AG20443 (cell line): ENCODE measurements around the gene NAP1L1.
A peak's percentile ranks its signal among the peaks of the same experiment; 100 is the strongest.

Experiments used
- DNase-seq: peaks from one replicate; pipeline ENCODE4 v3.0.0; 2012; ENCODE audit warnings: low spot score, mixed read lengths

NAP1L1 gene

DNA sequence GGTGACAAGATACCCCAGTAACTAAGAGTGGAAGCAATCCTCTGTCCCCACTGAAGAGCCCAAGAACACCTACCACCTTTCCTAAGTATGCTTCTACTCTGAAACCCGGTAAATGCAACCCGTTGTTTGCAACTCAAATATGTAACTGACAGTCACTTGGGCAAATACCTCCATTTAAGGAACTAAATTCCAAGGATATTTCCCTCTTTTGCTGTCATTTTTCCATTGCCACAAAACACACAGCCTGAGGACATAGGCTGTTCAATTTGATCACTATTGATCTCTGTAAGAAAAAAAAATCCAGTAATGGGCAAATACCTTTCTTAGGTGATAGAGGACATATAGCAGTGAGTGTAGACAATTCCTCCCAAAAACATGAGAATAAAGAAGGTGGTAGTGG lies 46.3 kb downstream of the NAP1L1 start:
- DNase-seq, result no peak

DNA sequence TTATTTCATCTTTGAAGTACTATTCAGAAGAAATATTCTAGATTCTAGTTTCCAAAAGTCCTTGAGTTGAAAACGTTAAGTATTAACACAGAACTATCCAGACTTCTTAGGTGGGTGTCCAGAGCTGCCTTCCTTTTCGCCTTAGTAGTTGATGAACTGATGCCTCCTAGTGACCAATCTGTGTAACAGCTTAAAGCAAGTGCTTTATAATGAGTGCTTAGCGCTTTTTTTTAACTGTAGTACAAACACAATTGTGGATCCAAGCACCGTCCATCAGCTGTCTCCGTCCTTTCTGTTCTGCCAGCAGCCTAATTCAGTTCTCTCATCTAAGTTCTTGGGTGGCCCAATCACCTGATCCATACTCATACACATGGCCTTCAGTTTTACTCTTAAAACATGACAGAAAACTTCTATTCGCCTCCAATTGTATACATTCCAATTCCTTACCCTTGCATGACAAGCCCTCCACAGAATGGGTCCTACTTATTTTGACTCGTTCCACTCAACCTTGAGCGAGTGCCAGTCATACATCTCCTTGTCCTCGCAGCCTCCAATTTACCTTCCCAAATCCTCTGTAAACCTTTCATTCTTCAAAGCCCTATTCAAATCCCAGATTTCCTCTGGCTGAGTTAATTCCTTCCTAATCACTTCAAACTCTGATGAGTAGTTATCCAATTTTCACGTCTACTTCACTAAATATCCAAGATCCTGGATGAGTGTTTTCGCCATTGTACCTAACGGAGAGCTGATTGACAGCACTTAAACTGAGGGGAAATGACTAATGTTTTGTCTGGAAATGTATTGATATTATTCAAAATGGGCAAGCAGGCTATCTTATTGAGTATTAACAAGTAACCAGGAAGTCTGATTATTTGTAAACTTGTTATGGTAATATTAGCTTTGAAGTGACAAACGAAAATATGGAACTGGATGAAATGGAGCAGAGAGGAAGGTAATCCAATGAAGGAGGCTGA lies 47.1 kb downstream of the NAP1L1 start:
- DNase-seq, result peak; percentile 64

- DNase-seq, result no peak
Observed at GRCh38 chr12:76035045-76035444, 49.4 kb downstream of the NAP1L1 start.

DNA sequence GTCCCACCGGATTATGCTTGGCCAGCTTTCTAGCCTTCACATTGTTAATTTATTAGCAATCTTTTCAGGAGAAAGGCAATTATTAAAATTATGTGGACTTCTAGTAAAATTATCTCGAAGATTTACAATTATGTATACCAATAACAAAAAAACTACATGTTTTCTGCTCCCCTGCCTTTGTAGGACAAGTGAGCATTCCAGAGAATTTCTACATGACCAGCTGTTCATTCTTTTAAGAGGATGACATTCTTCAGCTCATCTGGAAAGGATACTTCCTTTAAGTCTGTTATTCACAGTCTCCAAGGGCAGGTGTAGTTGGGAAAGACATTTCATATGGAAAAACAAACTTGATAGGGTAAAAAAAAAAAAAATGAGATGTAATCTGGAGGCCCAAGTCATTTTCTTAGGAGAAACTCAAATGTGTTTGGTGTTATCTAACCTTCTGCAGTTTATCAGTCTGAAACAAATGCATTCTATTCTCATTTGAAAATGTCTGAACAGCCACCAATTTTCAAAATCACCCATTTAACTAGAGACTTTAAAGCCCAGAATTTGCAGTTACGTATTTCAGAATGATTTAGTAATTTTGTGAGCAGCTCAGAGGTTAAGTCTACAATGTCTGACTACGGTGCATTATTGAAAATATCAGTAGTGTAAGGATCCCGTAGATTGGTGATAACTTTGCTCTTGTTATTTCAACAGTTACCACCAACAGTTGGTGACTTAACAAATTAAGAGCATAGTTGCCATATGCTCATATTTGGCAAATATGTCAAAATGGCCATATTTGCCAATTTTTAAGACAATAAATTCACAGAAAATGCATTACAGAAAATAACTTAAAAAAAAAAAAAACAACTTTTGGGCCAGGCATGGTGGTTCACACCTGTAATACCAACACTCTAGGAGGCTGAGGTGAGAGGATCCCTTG lies 51.1 kb downstream of the NAP1L1 start:
- DNase-seq, result peak; percentile 29

GRCh38 chr12:76032043-76032981 lies 52.2 kb downstream of the NAP1L1 start:
- peak; percentile 63 for DNase-seq

DNA sequence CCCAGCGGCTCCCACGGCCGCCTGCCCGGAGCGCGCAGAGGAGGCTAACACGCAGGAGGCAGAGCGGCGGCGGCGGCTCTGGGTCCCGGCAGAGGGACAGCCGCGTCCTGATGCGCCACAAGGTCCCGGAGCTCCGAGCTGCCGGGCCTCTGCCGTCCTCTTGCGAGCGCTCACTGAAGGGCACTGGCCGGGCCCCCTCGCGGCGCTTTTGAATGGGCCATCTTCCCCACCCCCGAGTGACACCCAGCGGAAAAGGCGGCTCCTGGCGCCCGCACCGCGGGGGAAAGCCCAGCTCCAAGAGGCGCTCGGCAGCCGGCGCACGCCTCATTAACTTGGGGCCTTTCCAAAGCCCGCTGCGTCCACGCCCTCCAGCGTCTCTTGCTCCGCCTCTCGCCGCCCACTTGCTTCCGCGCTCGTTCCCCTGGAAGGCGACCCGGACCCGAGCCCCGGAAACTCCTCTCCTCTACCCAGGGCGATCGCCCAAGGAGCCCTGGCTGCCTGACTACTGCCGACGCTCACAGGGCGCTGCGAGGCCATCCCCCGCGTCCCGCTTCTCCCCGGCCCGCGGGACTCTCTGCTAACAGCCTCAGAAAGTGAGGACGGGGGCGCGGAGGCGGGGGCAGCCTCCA lies 53.0 kb downstream of the NAP1L1 start, which contains the start of gene PHLDA1:
Gene PHLDA1 (minus strand): TSS at position 363 of the 629 bp plus-strand sequence.
- peak; percentile 96 for DNase-seq

DNA sequence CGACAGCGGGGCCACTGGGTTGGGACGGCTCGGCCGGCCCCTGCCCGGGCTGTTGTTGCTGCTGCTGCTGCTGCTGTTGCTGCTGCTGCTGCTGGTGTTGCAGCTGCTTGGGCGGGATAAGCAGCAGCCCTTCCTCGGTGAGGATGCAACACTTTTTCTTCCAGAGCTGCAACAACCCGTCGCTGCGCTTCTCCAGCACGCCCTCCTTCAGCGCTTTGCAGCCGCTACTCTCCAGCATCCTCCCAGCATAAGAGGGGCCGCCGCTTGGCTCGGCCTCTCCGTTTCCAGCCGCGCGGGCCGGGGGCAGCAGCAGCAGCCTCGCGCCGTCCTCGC lies 53.4 kb downstream of the NAP1L1 start:
- no peak for DNase-seq

DNA sequence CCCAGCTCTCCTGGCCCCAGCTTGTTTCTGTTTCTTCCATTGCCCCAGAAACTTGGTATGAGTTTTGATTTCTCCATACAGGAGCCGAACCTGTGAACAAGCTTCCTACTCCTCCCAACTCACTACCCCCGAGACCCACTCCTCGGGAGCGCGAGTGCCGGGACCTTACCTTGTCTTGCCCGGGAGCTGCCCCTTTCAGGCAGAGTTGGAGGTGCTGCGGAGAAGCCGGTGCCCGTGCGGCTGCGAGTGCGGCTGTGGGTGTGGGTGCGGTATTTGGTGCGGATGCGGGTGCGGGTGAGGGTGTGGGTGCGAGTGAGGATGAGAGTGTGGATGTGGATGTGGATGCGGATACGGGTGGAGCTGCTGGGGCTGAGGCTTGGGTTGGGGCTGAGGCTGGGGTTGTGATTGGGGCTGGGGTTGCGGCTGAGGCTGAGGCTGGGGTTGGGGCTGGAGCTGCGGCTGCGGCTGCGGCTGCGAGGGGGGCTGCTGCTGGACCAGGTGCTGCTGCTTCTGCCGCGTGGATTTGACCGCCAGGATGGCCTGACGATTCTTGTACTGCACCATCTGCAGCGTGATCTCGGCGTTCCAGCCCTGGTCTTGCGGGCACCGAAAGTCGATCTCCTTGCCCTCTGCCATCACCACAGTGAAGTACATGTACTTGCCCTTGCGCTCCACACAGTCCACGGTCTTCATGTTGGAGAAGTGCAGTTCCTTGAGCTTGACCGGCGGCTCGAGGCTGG lies 54.0 kb downstream of the NAP1L1 start:
- peak; percentile 29 for DNase-seq

- DNase-seq, result peak; percentile 21
Observed at GRCh38 chr12:76029982-76030340, 54.5 kb downstream of the NAP1L1 start.

DNA sequence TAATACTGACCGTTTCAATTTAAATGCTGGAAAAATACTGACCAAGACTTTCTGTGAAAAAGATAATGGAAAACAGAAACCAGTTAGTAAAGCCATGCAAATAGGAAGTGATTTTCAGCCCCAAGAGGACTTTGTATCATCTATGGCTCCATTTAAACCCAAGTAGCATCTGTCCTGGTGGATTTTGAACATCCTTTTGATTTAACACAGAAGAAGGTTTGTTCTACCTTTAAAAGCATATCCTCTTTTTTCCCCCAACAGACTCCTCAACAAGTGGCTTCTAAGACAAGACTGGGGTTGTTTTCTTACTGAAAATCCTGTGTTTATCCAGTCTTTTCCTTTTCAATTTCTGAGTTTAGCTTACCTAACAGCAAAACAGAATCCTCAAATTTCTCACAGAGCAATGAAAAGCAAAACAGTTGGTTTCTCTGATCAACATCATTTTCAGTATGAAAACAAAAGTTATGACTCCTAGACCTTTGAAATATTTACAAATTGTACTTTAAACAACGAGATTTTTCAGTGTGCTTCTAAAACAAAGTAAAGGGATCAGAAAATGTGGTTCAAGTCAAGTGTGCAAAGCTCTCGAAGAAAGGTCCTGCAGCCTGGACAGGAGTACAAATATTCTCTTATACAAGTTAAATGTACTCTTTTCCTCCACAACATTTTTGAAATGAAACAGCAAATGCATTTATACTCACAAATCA lies 55.8 kb downstream of the NAP1L1 start:
- DNase-seq, result no peak

GRCh38 chr12:76026643-76027063 lies 57.8 kb downstream of the NAP1L1 start:
- no peak for DNase-seq

- no peak for DNase-seq
Observed at GRCh38 chr12:76025601-76026575, 58.6 kb downstream of the NAP1L1 start.

- DNase-seq, result peak; percentile 48
Observed at GRCh38 chr12:76024942-76025600, 59.4 kb downstream of the NAP1L1 start.

- no peak for DNase-seq
Observed at GRCh38 chr12:76024102-76024781, 60.2 kb downstream of the NAP1L1 start.

- no peak for DNase-seq
Observed at GRCh38 chr12:76023069-76023690, 61.3 kb downstream of the NAP1L1 start.

- no peak for DNase-seq
Observed at GRCh38 chr12:76022506-76022905, 62.0 kb downstream of the NAP1L1 start.
